Naive thymus-derived CD4-positive, alpha-beta T cell (primary cell): ENCODE data around the gene FAM89B. TPM values are rescaled to one million over a fixed set of nuclear protein-coding genes. Genes with fewer than 3 reads are reported as not detected.

Experiments used
- ATAC-seq: fragments of 150-1000 bp; cut with Tn5 transposase; 2 replicates; pipeline ENCODE4 v1.10.0; 2021; ENCODE audit warnings: mild to moderate bottlenecking, moderate library complexity
- CTCF ChIA-PET: fragments of 350-600 bp; sonication (Branson Sonifier 250); formaldehyde crosslinking; loops from one replicate; lab custom pipeline; 2021; ENCODE audit warnings: antibody characterized with exemption; lab: Charles Lee
- POLR2A ChIA-PET: fragments of 350-600 bp; sonication (Branson Sonifier 250); formaldehyde crosslinking; loops from one replicate; lab custom pipeline; 2021; ENCODE audit warnings: antibody characterized with exemption, inconsistent platforms; lab: Charles Lee
- DNase-seq, 9 donors: peaks; one replicate each; pipeline versions ENCODE4 v3.0.0 to v3.0.0-alpha.2; 2020 to 2022; ENCODE audit warnings: mixed read lengths in 1 of 9
- H3K27ac ChIP-seq: one replicate; pipeline ENCODE4 v1.7.0; 2013; ENCODE audit warnings: mild to moderate bottlenecking, low read depth, low read length, moderate library complexity
- H3K27me3 ChIP-seq, 2 donors: one replicate each; pipeline ENCODE4 v1.7.0; 2013; ENCODE audit warnings: low read length in 2 of 2, mild to moderate bottlenecking in 2 of 2, moderate library complexity in 2 of 2; ENCODE audit not compliant: control insufficient read depth in 2 of 2, insufficient read depth in 2 of 2
- H3K36me3 ChIP-seq, 3 experiments: 1 replicate in 2 of 3; 2 replicates in 1 of 3; pipeline ENCODE4 v1.7.0; 2013; ENCODE audit warnings: low read length in 3 of 3, mild to moderate bottlenecking in 3 of 3, moderate library complexity in 1 of 3; ENCODE audit not compliant: insufficient read depth in 3 of 3, control insufficient read depth in 2 of 3
- H3K4me1 ChIP-seq, 2 donors: one replicate each; pipeline ENCODE4 v1.7.0; 2013; ENCODE audit warnings: low read length in 2 of 2, mild to moderate bottlenecking in 2 of 2, moderate library complexity in 1 of 2; ENCODE audit not compliant: control insufficient read depth in 2 of 2, insufficient read depth in 2 of 2
- H3K4me3 ChIP-seq: 2 replicates; pipeline ENCODE4 v1.7.0; 2013; ENCODE audit warnings: mild to moderate bottlenecking, low read length
- H3K9me3 ChIP-seq, 3 experiments: 1 replicate in 2 of 3; 2 replicates in 1 of 3; pipeline ENCODE4 v1.7.0; 2013; ENCODE audit warnings: low read length in 3 of 3; ENCODE audit not compliant: control insufficient read depth in 2 of 3
- H3K27ac Mint-ChIP-seq, 9 donors: one replicate each; pipeline ENCODE4 v1.8.0; 2020 to 2022; ENCODE audit warnings: mixed read lengths in 9 of 9, mild to moderate bottlenecking in 8 of 9, moderate library complexity in 5 of 9, inconsistent platforms in 2 of 9
- H3K27me3 Mint-ChIP-seq, 5 donors: one replicate each; pipeline ENCODE4 v1.8.0; 2021 to 2022; ENCODE audit warnings: mixed read lengths in 5 of 5, mild to moderate bottlenecking in 1 of 5
- H3K36me3 Mint-ChIP-seq, 5 donors: one replicate each; pipeline ENCODE4 v1.8.0; 2020 to 2022; ENCODE audit warnings: mixed read lengths in 5 of 5, mild to moderate bottlenecking in 3 of 5, inconsistent platforms in 1 of 5
- H3K4me1 Mint-ChIP-seq, 7 donors: one replicate each; pipeline ENCODE4 v1.8.0; 2020 to 2022; ENCODE audit warnings: mixed read lengths in 7 of 7, mild to moderate bottlenecking in 3 of 7, inconsistent platforms in 1 of 7
- H3K4me3 Mint-ChIP-seq, 10 donors: one replicate each; pipeline ENCODE4 v1.8.0; 2020 to 2022; ENCODE audit warnings: mild to moderate bottlenecking in 10 of 10, mixed read lengths in 10 of 10, moderate library complexity in 6 of 10, inconsistent platforms in 2 of 10
- H3K9me3 Mint-ChIP-seq, 11 donors: one replicate each; pipeline ENCODE4 v1.8.0; 2020 to 2022; ENCODE audit warnings: mixed read lengths in 11 of 11, mild to moderate bottlenecking in 4 of 11, inconsistent platforms in 1 of 11, moderate library complexity in 1 of 11
- intact Hi-C, 2 donors: fragments of 100-400 bp; cut with micrococcal nuclease; formaldehyde crosslinking; loops; one replicate each; pipeline ENCODE4 v1.15.1; 2023
- polyA plus RNA-seq, 2 donors: library from polyadenylated mRNA; unstranded; fragments of 300-500 nt; fragmentation: Illumina TruSeq; gene quantifications; one replicate each; pipeline ENCODE4 v1.2.3, GENCODE V29; 2021
- total RNA-seq, 6 experiments: library from RNA in 5 of 6; stranded (reverse) in 5 of 6; gene quantifications; 1 replicate in 5 of 6; 2 replicates in 1 of 6; pipeline ENCODE4 v1.2.3 and lab custom pipeline; 2021 to 2026

FAM89B gene
- total and polyA plus RNA-seq, 7 experiments from 2014 or later: 33.0 to 115 (median 57.9) TPM

DNA sequence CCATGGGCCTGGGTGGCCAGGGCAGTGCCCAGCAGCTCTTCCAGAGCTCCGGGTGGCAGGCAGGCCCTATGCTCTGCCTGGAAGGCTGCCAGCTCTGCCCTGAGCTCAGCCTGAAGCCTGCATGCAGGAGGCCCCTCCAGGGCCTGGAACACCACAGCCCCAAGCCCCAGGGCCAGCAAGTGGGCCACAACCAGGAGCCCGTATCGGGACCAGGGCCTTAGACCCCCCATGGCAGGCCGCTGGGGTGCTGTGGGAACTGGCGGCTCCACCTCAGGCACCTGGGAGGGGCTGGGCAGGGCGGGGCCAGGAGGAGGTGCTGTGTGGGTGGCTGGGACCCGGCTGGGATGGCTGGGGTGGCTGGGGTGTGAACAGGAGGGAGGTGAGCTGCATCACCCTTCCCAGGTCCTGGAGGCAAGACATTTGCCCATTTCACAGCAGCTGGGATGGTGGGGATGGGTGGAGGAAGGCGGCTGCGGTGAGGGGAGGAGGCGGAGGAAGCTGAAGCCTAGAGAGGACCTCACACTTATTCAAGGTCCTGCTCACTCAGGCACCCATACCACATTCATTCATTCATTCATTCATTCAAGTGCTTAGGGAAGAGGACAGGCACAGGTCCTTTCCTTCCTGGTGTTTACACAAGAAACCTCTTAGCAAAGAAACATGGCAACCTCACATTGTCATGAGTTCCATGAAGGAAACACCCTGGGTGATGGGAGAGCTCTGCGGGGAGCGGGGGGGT is 23.4 kb downstream of the FAM89B start, which contains the start of gene KCNK7:
TSS of gene KCNK7 (minus strand) at position 258 of the 739 bp plus-strand sequence. CDS start at position 230, 28 bp downstream.
- ATAC-seq (peak; percentile 10), DNase-seq (no peak)
- Mint-ChIP-seq H3K36me3 (peaks cover 0 to 7% (median 0%) of the 10 kb centered on the region in 5 donors), H3K27ac (peak within 1 kb of the TSS in 7 of 9 donors; percentile 25 to 78 (median 64)), H3K9me3 (no peaks in the 10 kb centered on the region), H3K27me3 (no peaks in the 10 kb centered on the region), H3K4me3 (peak within 1 kb of the TSS in 1 of 10 donors; percentile 35), H3K4me1 (peaks cover 0 to 23% (median 16%) of the 10 kb centered on the region in 7 donors)
- H3K9me3 ChIP-seq: no peaks in the 10 kb centered on the region
- peak within 1 kb of the TSS; percentile 14 for H3K27ac ChIP-seq
- H3K36me3 ChIP-seq: peaks cover 0 to 55% (median 0%) of the 10 kb centered on the region in 3 experiments
- intact Hi-C loops: no loop called here
- no peak within 1 kb of the TSS for H3K4me3 ChIP-seq
- ChIA-PET POLR2A (interaction anchor here (0.6 to 3.6 kb wide), 10 partner anchors 9 to 142 kb away, joined by 3 to 16 read pairs (median 4); partner anchors contain the start of gene EHBP1L1), CTCF (interaction anchor here (12.7 kb wide), 1 partner anchor 58 kb away, joined by 126 read pairs; no protein-coding TSS in a partner anchor)
- H3K4me1 ChIP-seq: peaks cover 6 to 13% of the 10 kb centered on the region in 2 donors
- H3K27me3 ChIP-seq: no peaks in the 10 kb centered on the region

DNA sequence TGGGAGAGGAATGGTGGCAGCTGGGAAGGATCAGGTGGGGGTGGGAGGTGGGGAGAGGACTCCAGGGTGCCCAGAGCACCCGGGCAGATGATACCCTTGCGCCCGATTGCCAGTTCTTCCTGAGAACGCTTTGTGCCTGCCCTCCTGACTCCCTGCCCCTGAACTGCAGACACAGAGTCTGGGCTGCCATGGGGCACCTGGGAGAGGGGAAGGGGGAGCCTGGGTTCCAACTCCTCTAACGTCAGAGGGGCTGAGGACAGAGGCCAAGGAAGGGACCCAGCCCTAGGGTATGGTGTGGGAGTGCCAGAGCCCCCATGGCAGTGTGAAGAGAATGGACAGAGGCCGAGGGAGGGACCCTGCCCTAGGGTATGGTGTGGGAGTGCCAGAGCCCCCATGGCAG is 24.2 kb downstream of the FAM89B start:
- no peak overlapping the region for H3K4me3 Mint-ChIP-seq
- H3K36me3 ChIP-seq: peaks cover 0 to 50% (median 5%) of the 10 kb centered on the region in 3 experiments
- no peaks in the 10 kb centered on the region for H3K9me3 ChIP-seq
- peak overlapping the region in 1 of 9 donors; percentile 30 for H3K27ac Mint-ChIP-seq
- POLR2A ChIA-PET: interaction anchor here (0.6 to 1.7 kb wide), 3 partner anchors 9 to 141 kb away, joined by 3 to 5 read pairs (median 3); no protein-coding TSS in a partner anchor
- CTCF ChIA-PET: interaction anchor here (0.7 kb wide), 1 partner anchor 63 kb away, joined by 7 read pairs; no protein-coding TSS in a partner anchor
- H3K4me1 Mint-ChIP-seq: peaks cover 0 to 23% (median 16%) of the 10 kb centered on the region in 7 donors
- H3K9me3 Mint-ChIP-seq: no peaks in the 10 kb centered on the region
- no peak for ATAC-seq
- no peak overlapping the region for H3K27ac ChIP-seq
- H3K4me3 ChIP-seq: no peak overlapping the region
- H3K27me3 ChIP-seq: no peaks in the 10 kb centered on the region
- no peak for DNase-seq
- peaks cover 6 to 13% of the 10 kb centered on the region in 2 donors for H3K4me1 ChIP-seq
- peaks cover 0 to 9% (median 0%) of the 10 kb centered on the region in 5 donors for H3K36me3 Mint-ChIP-seq
- intact Hi-C loops: no loop called here
- no peaks in the 10 kb centered on the region for H3K27me3 Mint-ChIP-seq

DNA sequence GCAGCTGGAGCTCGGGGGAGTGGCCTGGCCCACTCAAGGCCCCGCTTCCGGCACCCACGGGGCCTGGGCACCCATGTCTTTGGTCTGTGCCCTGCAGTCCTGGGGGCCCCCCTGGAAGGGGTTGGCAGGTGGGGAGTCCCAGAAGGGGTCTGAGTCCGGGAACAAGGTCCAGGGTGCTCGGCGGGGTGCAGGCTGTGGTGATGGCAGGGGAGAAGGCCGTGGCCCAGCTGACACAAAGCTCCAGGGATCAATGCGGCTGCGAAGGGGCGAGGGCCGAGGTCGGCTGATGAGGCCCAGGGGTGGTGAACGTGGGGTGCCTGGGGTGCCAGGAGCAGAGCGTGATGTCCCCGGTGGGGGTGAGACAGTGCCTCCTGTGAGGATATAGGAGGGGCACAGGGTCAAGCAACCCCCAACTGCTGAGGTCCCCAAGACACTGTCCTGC is 25.9 kb downstream of the FAM89B start:
- DNase-seq (no peak), ATAC-seq (no peak)
- Mint-ChIP-seq H3K27ac (no peak overlapping the region), H3K27me3 (no peaks in the 10 kb centered on the region), H3K36me3 (peaks cover 0 to 9% (median 0%) of the 10 kb centered on the region in 5 donors), H3K9me3 (no peaks in the 10 kb centered on the region), H3K4me1 (peaks cover 0 to 23% (median 18%) of the 10 kb centered on the region in 7 donors), H3K4me3 (no peak overlapping the region)
- POLR2A ChIA-PET: no interaction called here
- CTCF ChIA-PET: no interaction called here
- Histone ChIP-seq H3K27me3 (no peaks in the 10 kb centered on the region), H3K4me3 (no peak overlapping the region), H3K9me3 (no peaks in the 10 kb centered on the region), H3K36me3 (peaks cover 0 to 45% (median 5%) of the 10 kb centered on the region in 3 experiments), H3K4me1 (peaks cover 6 to 13% of the 10 kb centered on the region in 2 donors), H3K27ac (no peak overlapping the region)
- intact Hi-C loops: no loop called here

DNA sequence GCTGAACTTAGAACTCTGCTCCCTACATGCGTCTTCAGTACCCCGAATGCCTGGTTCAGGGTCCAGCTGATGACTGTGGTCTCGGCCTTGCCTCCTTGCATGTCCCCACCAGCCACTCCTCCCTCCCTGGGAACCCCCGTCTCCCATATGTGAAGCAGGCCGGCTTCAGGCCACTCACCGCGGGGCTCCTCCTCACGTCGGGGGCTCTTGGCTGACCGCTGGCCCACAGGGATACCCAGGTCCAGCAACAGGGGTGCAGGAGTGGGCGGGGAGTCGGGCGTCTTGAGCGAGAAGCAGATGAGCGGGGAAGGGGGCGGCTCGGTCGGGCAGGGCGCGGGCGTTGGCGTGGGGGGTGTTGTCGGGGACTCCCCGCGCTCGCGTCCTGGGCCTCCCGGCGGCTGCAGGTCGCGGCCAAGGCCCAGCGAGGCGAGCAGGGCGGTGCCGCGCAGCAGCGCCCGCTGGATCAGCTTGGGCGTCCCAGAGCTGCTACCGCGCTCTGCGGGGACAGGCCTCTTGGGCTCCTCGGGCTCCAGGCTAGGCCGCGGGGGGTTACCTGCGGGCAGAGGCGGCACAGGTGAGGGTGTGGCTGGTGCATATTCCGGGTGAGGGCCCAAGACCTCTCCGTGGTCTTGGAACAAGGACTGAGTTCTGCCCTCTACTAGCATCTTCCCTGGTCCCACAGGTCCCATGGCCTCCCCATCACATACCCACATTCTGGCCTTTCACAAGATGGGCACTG is 27.0 kb downstream of the FAM89B start:
- CTCF ChIA-PET: no interaction called here
- Histone ChIP-seq H3K27ac (no peak overlapping the region), H3K9me3 (no peaks in the 10 kb centered on the region), H3K27me3 (no peaks in the 10 kb centered on the region), H3K4me3 (no peak overlapping the region), H3K36me3 (peaks cover 0 to 51% (median 5%) of the 10 kb centered on the region in 3 experiments), H3K4me1 (peaks cover 6 to 9% of the 10 kb centered on the region in 2 donors)
- POLR2A ChIA-PET: no interaction called here
- intact Hi-C loops: no loop called here
- H3K27ac Mint-ChIP-seq: no peak overlapping the region
- ATAC-seq (no peak), DNase-seq (no peak)
- no peaks in the 10 kb centered on the region for H3K27me3 Mint-ChIP-seq
- no peaks in the 10 kb centered on the region for H3K9me3 Mint-ChIP-seq
- H3K4me3 Mint-ChIP-seq: no peak overlapping the region
- peaks cover 0 to 15% (median 0%) of the 10 kb centered on the region in 5 donors for H3K36me3 Mint-ChIP-seq
- peaks cover 0 to 19% (median 12%) of the 10 kb centered on the region in 7 donors for H3K4me1 Mint-ChIP-seq

DNA sequence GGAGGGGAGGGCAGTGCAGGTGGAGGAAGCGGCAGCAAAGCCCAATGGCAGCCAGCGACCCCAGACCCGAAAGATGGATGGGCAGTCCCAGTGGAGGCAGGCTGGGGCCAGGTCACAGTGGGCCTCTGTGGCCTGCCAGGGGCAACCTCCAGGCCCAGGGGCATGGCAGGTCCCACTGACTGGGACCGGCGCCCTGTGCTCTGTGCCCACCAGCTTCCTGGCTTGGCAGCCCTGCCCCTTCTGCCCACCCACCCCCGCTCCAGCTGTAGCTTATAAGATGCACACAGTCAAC is 27.6 kb downstream of the FAM89B start:
- intact Hi-C loops: no loop called here
- H3K27ac Mint-ChIP-seq: no peak overlapping the region
- H3K27me3 ChIP-seq: no peaks in the 10 kb centered on the region
- H3K36me3 ChIP-seq: peaks cover 0 to 56% (median 5%) of the 10 kb centered on the region in 3 experiments
- no peak overlapping the region for H3K4me3 Mint-ChIP-seq
- no peak for ATAC-seq
- H3K4me1 Mint-ChIP-seq: peaks cover 0 to 17% (median 10%) of the 10 kb centered on the region in 7 donors
- H3K4me3 ChIP-seq: no peak overlapping the region
- no peaks in the 10 kb centered on the region for H3K27me3 Mint-ChIP-seq
- ChIA-PET POLR2A (no interaction called here), CTCF (no interaction called here)
- H3K9me3 ChIP-seq: no peaks in the 10 kb centered on the region
- no peaks in the 10 kb centered on the region for H3K9me3 Mint-ChIP-seq
- H3K36me3 Mint-ChIP-seq: peaks cover 0 to 16% (median 0%) of the 10 kb centered on the region in 5 donors
- H3K27ac ChIP-seq: no peak overlapping the region
- DNase-seq: no peak
- peaks cover 6 to 7% of the 10 kb centered on the region in 2 donors for H3K4me1 ChIP-seq

DNA sequence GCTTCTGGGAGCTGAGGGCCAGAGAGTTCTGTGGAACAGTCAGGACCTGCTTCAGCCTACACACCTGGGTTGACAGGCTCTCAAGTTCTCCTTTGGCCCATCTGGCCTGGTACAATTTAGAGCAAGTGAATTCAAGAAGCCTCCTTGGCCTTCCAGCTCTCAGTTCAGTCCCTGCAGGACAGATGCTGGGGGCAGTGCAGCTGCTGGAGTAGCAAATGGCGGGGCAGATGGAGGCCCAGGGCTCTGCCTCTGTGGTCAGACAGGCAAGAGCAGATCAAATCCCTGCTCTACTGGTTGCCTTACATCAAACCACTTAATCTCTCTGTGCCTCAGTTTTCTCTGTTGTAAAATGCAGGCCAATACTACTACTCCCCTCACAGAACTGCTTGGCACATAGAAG is 31.9 kb downstream of the FAM89B start:
- no peaks in the 10 kb centered on the region for H3K27me3 ChIP-seq
- H3K4me3 ChIP-seq: no peak overlapping the region
- Mint-ChIP-seq H3K4me3 (no peak overlapping the region), H3K4me1 (peaks cover 0 to 12% (median 6%) of the 10 kb centered on the region in 7 donors), H3K36me3 (peaks cover 0 to 12% (median 4%) of the 10 kb centered on the region in 5 donors), H3K9me3 (no peaks in the 10 kb centered on the region), H3K27ac (peak overlapping the region in 4 of 9 donors; percentile 9 to 19 (median 12)), H3K27me3 (no peaks in the 10 kb centered on the region)
- peaks cover 0 to 2% of the 10 kb centered on the region in 2 donors for H3K4me1 ChIP-seq
- POLR2A ChIA-PET: interaction anchor here (1.3 to 1.8 kb wide), 2 partner anchors 8 to 11 kb away, joined by 3 to 9 read pairs; partner anchors contain the start of genes KCNK7 and PCNX3
- no peaks in the 10 kb centered on the region for H3K9me3 ChIP-seq
- ATAC-seq: no peak
- CTCF ChIA-PET: interaction anchor here (1.8 kb wide), 1 partner anchor 10 kb away, joined by 4 read pairs; no protein-coding TSS in a partner anchor
- intact Hi-C loops: no loop called here
- peaks cover 0 to 73% (median 11%) of the 10 kb centered on the region in 3 experiments for H3K36me3 ChIP-seq
- no peak for DNase-seq
- H3K27ac ChIP-seq: no peak overlapping the region
